Astrocyte of the cerebellum (primary cell): ENCODE measurements around the gene ROCK2.

ENCODE experiments used
- DNase-seq: peaks from one replicate; pipeline ENCODE4 v3.0.0-alpha.2; 2011; ENCODE audit warnings: low read depth
- H3K4me3 ChIP-seq: 2 replicates; pipeline ENCODE4 v1.5.1; 2011; ENCODE audit warnings: mild to moderate bottlenecking, low read depth, low read length, moderate library complexity
- CTCF ChIP-seq: IDR thresholded peaks from 2 replicates; pipeline ENCODE4 v1.5.1; 2012; ENCODE audit warnings: low read length, low read depth, moderate library complexity, mild to moderate bottlenecking; ENCODE audit errors: missing control alignments
- in situ Hi-C: cut with HindIII; loops from 2 replicates; pipeline ENCODE4 v1.10.0; 2017; ENCODE audit warnings: low sequenced_read_pairs

Gene ROCK2

DNA sequence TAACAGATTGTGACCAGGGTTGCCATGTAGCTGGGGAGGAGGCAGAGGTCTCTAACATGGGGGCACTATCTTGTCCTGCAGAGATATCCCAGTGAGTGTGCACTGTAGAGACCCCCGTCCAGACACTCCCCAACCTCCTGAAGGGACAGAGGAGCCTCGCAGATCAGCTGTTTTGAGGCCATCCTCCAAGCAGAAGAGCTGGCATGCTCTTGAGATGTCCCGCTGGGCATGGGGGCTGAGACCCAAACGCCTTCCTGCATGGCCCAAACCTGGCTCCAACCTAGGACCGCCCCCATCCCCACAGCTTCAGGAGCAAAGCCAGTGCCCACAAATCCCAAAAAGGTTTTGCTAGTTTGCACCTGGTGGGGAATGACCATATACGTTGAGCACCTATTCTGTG, 191.8 kb downstream of the ROCK2 start:
- in situ Hi-C loops: no loop called here
- TF ChIP-seq CTCF: no peak
- H3K4me3 ChIP-seq: no peak overlapping the region
- no peak for DNase-seq

DNA sequence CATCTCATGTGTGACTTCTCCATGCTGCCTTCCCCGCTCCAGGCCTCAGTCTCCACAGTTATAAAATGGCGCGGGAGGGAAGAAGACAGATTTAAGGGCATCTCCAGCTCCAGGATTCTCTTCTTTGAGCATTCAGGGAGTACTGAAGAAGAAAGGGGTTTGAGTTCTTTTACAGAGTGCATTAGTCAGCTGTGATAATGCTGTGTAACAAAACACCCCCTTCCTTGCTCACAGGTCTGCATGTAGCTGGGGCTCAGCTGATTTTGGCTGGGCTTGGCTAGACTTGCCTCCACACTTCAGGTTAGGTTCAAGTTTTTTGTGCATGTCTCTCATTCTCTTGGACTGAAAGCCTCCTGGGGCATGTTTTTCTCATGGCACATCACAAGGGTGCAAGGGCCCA, 197.2 kb downstream of the ROCK2 start:
- DNase-seq: no peak
- TF ChIP-seq CTCF: no peak
- no peak overlapping the region for H3K4me3 ChIP-seq
- in situ Hi-C loops: loop anchor here (25.0 kb wide), 1 partner anchor 265 kb away; no protein-coding TSS in a partner anchor

- DNase-seq: no peak
- TF ChIP-seq CTCF: no peak
- in situ Hi-C loops: loop anchor here (25.0 kb wide), 1 partner anchor 266 kb away; no protein-coding TSS in a partner anchor
- H3K4me3 ChIP-seq: no peak overlapping the region
Observed at GRCh38 chr2:11146076-11146475, 198.4 kb downstream of the ROCK2 start.

GRCh38 chr2:11145350-11145749, 199.1 kb downstream of the ROCK2 start:
- DNase-seq: no peak
- in situ Hi-C loops: loop anchor here (25.0 kb wide), 1 partner anchor 267 kb away; no protein-coding TSS in a partner anchor
- no peak overlapping the region for H3K4me3 ChIP-seq
- no peak for TF ChIP-seq CTCF

DNA sequence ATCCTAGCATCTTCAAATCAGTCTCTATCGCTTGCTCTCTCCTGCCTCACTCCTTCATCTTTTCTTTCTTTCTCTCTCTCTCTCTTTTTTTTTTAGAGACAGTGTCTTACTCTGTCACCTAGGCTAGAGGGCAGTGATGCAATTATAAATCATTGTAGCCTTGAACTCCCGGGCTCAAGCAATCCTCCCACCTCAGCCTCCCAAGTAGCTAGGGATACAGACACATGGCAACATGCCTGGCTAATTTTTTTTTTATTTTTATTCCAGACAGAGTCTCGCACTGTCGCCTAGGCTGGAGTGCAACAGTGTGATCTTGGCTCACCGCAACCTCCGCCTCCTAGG, 199.7 kb downstream of the ROCK2 start:
- DNase-seq: no peak
- in situ Hi-C loops: loop anchor here (25.0 kb wide), 1 partner anchor 268 kb away; no protein-coding TSS in a partner anchor
- no peak for TF ChIP-seq CTCF
- no peak overlapping the region for H3K4me3 ChIP-seq

DNA sequence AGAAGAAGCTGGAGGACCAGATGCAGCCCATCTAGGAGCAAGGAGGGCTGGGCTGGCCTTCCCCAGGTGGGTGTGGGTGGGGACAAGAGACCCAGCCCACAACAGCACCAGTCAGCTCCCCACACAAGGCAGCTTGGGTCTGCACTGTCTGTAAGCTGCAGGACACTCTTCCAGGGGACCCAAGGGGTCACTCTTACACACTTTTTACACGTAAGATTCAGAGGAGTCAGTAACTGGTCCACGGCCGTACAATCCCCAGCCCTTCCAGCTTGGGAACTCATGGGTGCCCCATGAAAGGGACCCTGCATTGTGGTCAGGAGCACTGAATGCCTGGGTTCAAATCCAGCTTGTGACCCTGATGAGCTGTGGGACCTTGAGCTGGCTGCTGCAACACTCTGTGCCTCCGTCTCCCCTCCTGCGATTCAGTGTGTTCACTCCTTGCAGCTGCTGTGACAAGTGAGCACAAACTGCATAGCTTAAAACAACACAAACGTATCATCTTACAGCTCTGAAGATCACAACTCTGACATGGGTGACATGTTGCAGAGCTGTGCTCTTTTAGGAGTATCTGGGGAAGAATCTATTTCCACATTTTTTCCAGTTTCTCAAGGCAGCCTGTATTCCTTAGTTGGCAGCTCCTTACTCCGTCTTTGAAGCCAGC, 200.2 kb downstream of the ROCK2 start:
- no peak for DNase-seq
- in situ Hi-C loops: loop anchor here (25.0 kb wide), 1 partner anchor 268 kb away; no protein-coding TSS in a partner anchor
- H3K4me3 ChIP-seq: no peak overlapping the region
- no peak for TF ChIP-seq CTCF
